Adrenal gland (tissue), 12 donors: ENCODE results near the gene KEL. TPM values are rescaled to one million over a fixed set of nuclear protein-coding genes. Genes with fewer than 3 reads are reported as not detected.

Source experiments
- DNase-seq, 7 donors: peaks; one replicate each; pipeline ENCODE4 v3.0.0-alpha.2; 2019 to 2020
- H3K27ac ChIP-seq, 5 donors: fragments of 200-600 bp; sonication (generic) in 4 of 5; 1 replicate in 3 of 5; 2 replicates in 2 of 5; pipeline versions ENCODE4 v1.5.1 to v1.8.0; 2016 to 2020; ENCODE audit warnings: mild to moderate bottlenecking in 1 of 5
- H3K27me3 ChIP-seq: fragments of 200-600 bp; 2 replicates; pipeline ENCODE4 v1.8.0; 2021
- H3K36me3 ChIP-seq, 2 donors: fragments of 200-600 bp; replicated peaks in 1 of 2; 1 replicate in 1 of 2; 2 replicates in 1 of 2; pipeline versions ENCODE4 v1.5.1 to v1.8.0; 2018 to 2022
- H3K4me1 ChIP-seq, 2 donors: fragments of 200-600 bp; replicated peaks in 1 of 2; 1 replicate in 1 of 2; 2 replicates in 1 of 2; pipeline versions ENCODE4 v1.5.1 to v1.8.0; 2018 to 2021
- H3K4me3 ChIP-seq, 4 donors: fragments of 200-600 bp; sonication (generic) in 3 of 4; one replicate each; pipeline ENCODE4 v1.5.1; 2016 to 2018
- H3K9me3 ChIP-seq, 3 donors: fragments of 200-600 bp; sonication (generic) in 1 of 3; replicated peaks in 1 of 3; 1 replicate in 2 of 3; 2 replicates in 1 of 3; pipeline versions ENCODE4 v1.5.1 to v1.8.0; 2016 to 2021
- CTCF ChIP-seq, 6 experiments: fragments of 450-650 bp in 4 of 6; fragments of 200-600 bp in 2 of 6; sonication (generic) in 1 of 6; IDR thresholded peaks; 1 replicate in 5 of 6; 2 replicates in 1 of 6; pipeline versions ENCODE4 v1.5.1 to v1.8.0; 2016 to 2021; ENCODE audit warnings: antibody characterized with exemption in 6 of 6, mild to moderate bottlenecking in 2 of 6, moderate library complexity in 1 of 6
- POLR2A ChIP-seq, 2 donors: fragments of 450-650 bp; IDR thresholded peaks; one replicate each; pipeline ENCODE4 v1.6.1; 2017; ENCODE audit warnings: antibody characterized with exemption in 2 of 2, mild to moderate bottlenecking in 2 of 2, moderate library complexity in 1 of 2
- WGBS, 4 donors: extraction: QIAGEN DNeasy Blood & Tissue Kit in 2 of 4; methylation state at CpG; one replicate each; pipeline versions ENCODE4 v1.1.5 to v1.1.7; 2013 to 2017; 5-methylcytosine and 5-hydroxymethylcytosine counted together
- intact Hi-C, 2 donors: fragments of 100-400 bp; cut with DNase I; formaldehyde crosslinking; loops; one replicate each; pipeline versions ENCODE4 v1.14.1 to v1.15.0; 2022 to 2023
- polyA plus RNA-seq, 3 donors: library from polyadenylated mRNA; stranded (reverse); fragments of 200-250 nt in 2 of 3; fragments of 350-450 nt in 1 of 3; fragmentation: Illumina TruSeq in 1 of 3; extraction: RNeasy Lipid Tissue Mini Kit (QIAGEN cat#74804) in 1 of 3; gene quantifications; one replicate each; pipeline ENCODE4 v1.2.3, GENCODE V29; 2013 to 2014
- total RNA-seq, 9 donors: library from RNA; depleted of rRNA in 4 of 9; stranded (reverse); fragments of >200 nt in 4 of 9; fragments of 120-200 nt in 1 of 9; fragmentation: NEBNext Ultra II Directional in 1 of 9; extraction: Animal tissue kit (Norgen Biotek cat#: 25700) in 1 of 9; gene quantifications; one replicate each; pipeline versions ENCODE4 v1.1.0 to v1.2.4, GENCODE V29; 2013 to 2023
- donor health status: healthy with polysubstance abuse.
- donor health status: Bipolar disorder and iron deficiency.
- donor health status: DM: yes; HTN: yes; CAD: no.
- donor health status: DM: no; HTN: no; CAD: no.
- donor health status: DM: no; HTN: no; CAD: no.
- donor health status: DM: yes; HTN: yes; CAD: no.

KEL gene
- total and polyA plus RNA-seq, 12 donors = 0.15 to 1.2 (median 0.55) TPM; not detected in 5

- Histone ChIP-seq H3K4me3 (no peak overlapping the region), H3K36me3 (no peaks in the 10 kb centered on the region), H3K4me1 (no peaks in the 10 kb centered on the region), H3K27ac (no peak overlapping the region), H3K9me3 (no peaks in the 10 kb centered on the region), H3K27me3 (no peaks in the 10 kb centered on the region)
- DNase-seq = no peak
- intact Hi-C loops = no loop called here
- 70 to 81% (median 79%) methylated on average over 15 of the region's 15 CpGs for WGBS, 4 donors
- TF ChIP-seq POLR2A (IDR thresholded peaks at IDR 0.05) = no peak
- TF ChIP-seq CTCF (IDR thresholded peaks at IDR 0.05) = no peak
Measured at GRCh38 chr7:142901426-142902259, 60.5 kb downstream of the KEL start.

GRCh38 chr7:142899661-142900060 is 62.5 kb downstream of the KEL start:
- Histone ChIP-seq H3K4me1 (no peaks in the 10 kb centered on the region), H3K36me3 (no peaks in the 10 kb centered on the region), H3K4me3 (no peak overlapping the region), H3K27ac (no peak overlapping the region), H3K27me3 (no peaks in the 10 kb centered on the region), H3K9me3 (no peaks in the 10 kb centered on the region)
- intact Hi-C loops = no loop called here
- TF ChIP-seq CTCF (IDR thresholded peaks at IDR 0.05) = no peak
- no peak for TF ChIP-seq POLR2A (IDR thresholded peaks at IDR 0.05)
- DNase-seq = no peak
- 20 to 37% (median 28%) methylated on average over 3 of the region's 3 CpGs for WGBS, 4 donors

GRCh38 chr7:142898377-142899170 is 63.6 kb downstream of the KEL start:
- Histone ChIP-seq H3K9me3 (no peaks in the 10 kb centered on the region), H3K4me1 (no peaks in the 10 kb centered on the region), H3K27me3 (no peaks in the 10 kb centered on the region), H3K4me3 (no peak overlapping the region), H3K27ac (no peak overlapping the region), H3K36me3 (no peaks in the 10 kb centered on the region)
- DNase-seq = peak in 1 of 7 donors; percentile 10
- intact Hi-C loops = no loop called here
- WGBS, 4 donors = 53 to 71% (median 64%) methylated on average over 3 of the region's 3 CpGs
- TF ChIP-seq CTCF (IDR thresholded peaks at IDR 0.05) (no peak), POLR2A (IDR thresholded peaks at IDR 0.05) (no peak)

- Histone ChIP-seq H3K4me1 (no peaks in the 10 kb centered on the region), H3K27me3 (no peaks in the 10 kb centered on the region), H3K36me3 (no peaks in the 10 kb centered on the region), H3K9me3 (no peaks in the 10 kb centered on the region), H3K27ac (no peak overlapping the region), H3K4me3 (no peak overlapping the region)
- intact Hi-C loops = no loop called here
- no peak for TF ChIP-seq CTCF (IDR thresholded peaks at IDR 0.05)
- no peak for TF ChIP-seq POLR2A (IDR thresholded peaks at IDR 0.05)
- WGBS, 4 donors = 77 to 81% (median 80%) methylated on average over 7 of the region's 7 CpGs
- DNase-seq = peak in 2 of 7 donors; percentile 7 to 35
Measured at GRCh38 chr7:142897691-142898090, 64.5 kb downstream of the KEL start.
